Measurements from ENCODE around the gene CNST. TPM values are rescaled to one million over a fixed set of nuclear protein-coding genes. Genes with fewer than 3 reads are reported as not detected.

CNST gene
- total and polyA plus RNA-seq, 9 of the 15 experiments (the other 6 are each of a cell fraction or from before 2014, with no cell fraction given) = 17.0 to 55.3 (median 30.8) TPM

- ChIA-PET CTCF (ENCODE audit: low intra/inter-chr PET ratio) (no interaction called here), POLR2A (interaction anchor here (0.8 to 0.9 kb wide), 2 partner anchors 16 to 211 kb away, joined by 3 to 4 read pairs; no protein-coding TSS in a partner anchor)
- no peaks in the 10 kb centered on the region; a peak in 1 of 5 replicates for H3K4me1 ChIP-seq (replicated peaks in 1 of 2; ENCODE audit: control insufficient read depth in 2 of 2, insufficient read depth in 2 of 2, low read length in 2 of 2)
- H3K27me3 ChIP-seq (ENCODE audit: control insufficient read depth in 2 of 2, insufficient read depth in 2 of 2, low read length in 2 of 2) = no peaks in the 10 kb centered on the region
- WGBS (ENCODE audit: insufficient coverage, low coverage, missing lambda C conversion rate) = 97% methylated on average over 13 of the region's 13 CpGs
- H3K4me3 ChIP-seq = no peak overlapping the region
- H3K9me3 ChIP-seq (replicated peaks; ENCODE audit: control insufficient read depth, insufficient read depth, low read depth, low read length) = no peaks in the 10 kb centered on the region
- no TSS peak for BruUV-seq (replicated peaks)
- ATAC-seq (no peak), FAIRE-seq (peak; percentile 15), DNase-seq (ENCODE audit: extremely low read depth in 1 of 4, low spot score in 3 of 4) (no peak)
- H3K36me3 ChIP-seq (ENCODE audit: control insufficient read depth, insufficient read depth, low read length) = peaks cover 69% of the 10 kb centered on the region
- intact Hi-C loops (cut with micrococcal nuclease) (no loop called here), in situ Hi-C loops (cut with MboI) (no loop called here)
- no peak for TF ChIP-seq ZNF121 (CRISPR knock-in tag; conservative IDR thresholded peaks at IDR 0.05)
- TF ChIP-seq CEBPB (tag; IDR thresholded peaks at IDR 0.05) = peak; percentile 49
- no peak for TF ChIP-seq EP400 (IDR thresholded peaks at IDR 0.05)
- no peak for TF ChIP-seq CEBPG (CRISPR knock-in tag; IDR thresholded peaks at IDR 0.05)
- peak in 1 of 2 experiments; percentile 53; a peak in 2 of 4 replicates for TF ChIP-seq CEBPG (tag; conservative IDR thresholded peaks at IDR 0.05 in 1 of 2, IDR thresholded peaks at IDR 0.05 in 1 of 2)
- TF ChIP-seq C11orf30 (IDR thresholded peaks at IDR 0.05; ENCODE audit: low read depth) = peak; percentile 37; the same call in 1 of the 2 replicates
- no peak for TF ChIP-seq CAMTA2 (CRISPR knock-in tag; conservative IDR thresholded peaks at IDR 0.05)
- TF ChIP-seq NFE2 (IDR thresholded peaks at IDR 0.05; ENCODE audit: low read depth) = peak; percentile 45
- TF ChIP-seq, protein P1, sequence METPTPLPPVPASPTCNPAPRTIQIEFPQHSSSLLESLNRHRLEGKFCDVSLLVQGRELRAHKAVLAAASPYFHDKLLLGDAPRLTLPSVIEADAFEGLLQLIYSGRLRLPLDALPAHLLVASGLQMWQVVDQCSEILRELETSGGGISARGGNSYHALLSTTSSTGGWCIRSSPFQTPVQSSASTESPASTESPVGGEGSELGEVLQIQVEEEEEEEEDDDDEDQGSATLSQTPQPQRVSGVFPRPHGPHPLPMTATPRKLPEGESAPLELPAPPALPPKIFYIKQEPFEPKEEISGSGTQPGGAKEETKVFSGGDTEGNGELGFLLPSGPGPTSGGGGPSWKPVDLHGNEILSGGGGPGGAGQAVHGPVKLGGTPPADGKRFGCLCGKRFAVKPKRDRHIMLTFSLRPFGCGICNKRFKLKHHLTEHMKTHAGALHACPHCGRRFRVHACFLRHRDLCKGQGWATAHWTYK (CRISPR knock-in tag; IDR thresholded peaks at IDR 0.05) = no peak
- TF ChIP-seq, protein P2, sequence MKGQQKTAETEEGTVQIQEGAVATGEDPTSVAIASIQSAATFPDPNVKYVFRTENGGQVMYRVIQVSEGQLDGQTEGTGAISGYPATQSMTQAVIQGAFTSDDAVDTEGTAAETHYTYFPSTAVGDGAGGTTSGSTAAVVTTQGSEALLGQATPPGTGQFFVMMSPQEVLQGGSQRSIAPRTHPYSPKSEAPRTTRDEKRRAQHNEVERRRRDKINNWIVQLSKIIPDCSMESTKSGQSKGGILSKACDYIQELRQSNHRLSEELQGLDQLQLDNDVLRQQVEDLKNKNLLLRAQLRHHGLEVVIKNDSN (CRISPR knock-in tag; IDR thresholded peaks at IDR 0.05) = no peak
- peak; percentile 49 for TF ChIP-seq MAFG (tag; conservative IDR thresholded peaks at IDR 0.05)
- TF ChIP-seq ZNF174 (CRISPR knock-in tag; IDR thresholded peaks at IDR 0.05) = no peak
- TF ChIP-seq HNRNPUL1 (IDR thresholded peaks at IDR 0.05; ENCODE audit: low read length) = no peak
- TF ChIP-seq ZNF311 (CRISPR knock-in tag; IDR thresholded peaks at IDR 0.05) = no peak
- H3K79me2 ChIP-seq (ENCODE audit: control insufficient read depth, insufficient read depth, low read length) = peaks cover 20% of the 10 kb centered on the region; the same call in 2 of the 3 replicates
- no peak overlapping the region for H3K4me2 ChIP-seq (ENCODE audit: insufficient read depth, low read length)
- H3K9ac ChIP-seq (ENCODE audit: insufficient read depth in 1 of 2, low read depth in 2 of 2, low read length in 2 of 2) = no peak overlapping the region
- H4K20me1 ChIP-seq (replicated peaks; ENCODE audit: control insufficient read depth, insufficient read depth, low read length) = no peaks in the 10 kb centered on the region
- no peaks in the 10 kb centered on the region for H3K9me1 ChIP-seq (ENCODE audit: control insufficient read depth, insufficient read depth, low read length)
- H2AFZ ChIP-seq (ENCODE audit: low read depth, low read length) = no peak overlapping the region
- peak overlapping the region; percentile 24; the same call in 1 of the 3 replicates for H3K27ac ChIP-seq (ENCODE audit: extremely low read depth, low read depth, low read length)
Observed at GRCh38 chr1:246632281-246633168, 66.3 kb downstream of the CNST start.

All from K562 (cell line).